ENCODE results near the gene TCHP.
A peak's percentile ranks its signal among the peaks of the same experiment; 100 is the strongest.

The TCHP gene

GRCh38 chr12:109961612-109962011 is 61.5 kb downstream of the TCHP start:
- DNase-seq (no peak), ATAC-seq (no peak)

- ATAC-seq (no peak), DNase-seq (no peak)
Observed at GRCh38 chr12:109962398-109962797, 62.3 kb downstream of the TCHP start.

DNA sequence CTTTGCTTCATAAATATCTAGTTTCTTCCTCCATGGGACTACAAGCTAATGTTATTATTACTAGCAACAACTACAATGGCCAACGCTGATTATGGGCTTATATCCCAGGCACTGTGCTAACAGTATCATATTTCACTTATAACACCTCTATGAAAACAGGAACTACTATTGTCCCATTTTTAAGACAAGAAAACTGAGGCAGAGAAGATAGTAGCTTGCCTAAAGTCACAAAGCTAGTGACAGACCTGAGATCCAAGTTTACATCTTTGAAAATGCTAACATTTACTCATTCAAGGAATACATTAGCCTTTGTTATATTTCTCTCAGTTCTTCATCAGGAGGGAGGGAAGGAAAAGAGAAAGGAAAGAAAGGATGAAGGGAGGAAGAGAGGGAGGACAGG is 63.3 kb downstream of the TCHP start:
- ATAC-seq: no peak

DNA sequence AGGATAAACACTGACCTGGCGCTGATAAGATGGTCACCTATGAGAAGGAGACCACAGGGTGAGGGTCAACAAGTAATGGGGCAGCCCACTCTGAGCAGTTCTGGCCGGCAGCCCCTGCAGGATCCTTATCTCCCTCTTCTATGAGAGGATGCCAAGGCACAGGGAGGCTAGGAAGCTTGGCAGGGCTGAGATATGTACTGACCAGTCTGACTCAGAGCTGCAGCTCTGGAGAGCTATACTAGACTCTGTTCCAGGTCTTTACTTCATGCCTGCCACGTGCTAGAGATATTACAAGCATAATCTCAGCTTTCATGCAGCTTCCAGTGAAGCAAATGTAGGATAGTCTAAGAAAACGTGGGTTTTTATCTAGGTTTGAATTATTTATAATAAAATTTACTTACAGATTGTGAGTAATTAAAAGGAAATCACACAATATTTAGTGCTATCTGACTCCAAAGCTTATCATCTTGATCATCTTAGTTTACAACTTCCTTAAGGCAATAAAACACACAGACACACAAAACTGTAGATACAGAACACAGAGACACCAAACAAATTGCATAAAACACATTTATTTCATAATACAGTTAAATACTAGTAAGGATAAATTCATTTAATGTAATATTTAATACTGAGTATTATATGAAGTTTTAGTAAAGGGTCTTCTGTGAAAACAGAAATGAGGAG is 63.8 kb downstream of the TCHP start:
- ATAC-seq: no peak
- no peak for DNase-seq

More for the DNA sequence above, 63.3 kb downstream of the TCHP start:
- DNase-seq: no peak

GRCh38 chr12:109966546-109966945 is 66.5 kb downstream of the TCHP start:
- ATAC-seq (no peak), DNase-seq (no peak)

DNA sequence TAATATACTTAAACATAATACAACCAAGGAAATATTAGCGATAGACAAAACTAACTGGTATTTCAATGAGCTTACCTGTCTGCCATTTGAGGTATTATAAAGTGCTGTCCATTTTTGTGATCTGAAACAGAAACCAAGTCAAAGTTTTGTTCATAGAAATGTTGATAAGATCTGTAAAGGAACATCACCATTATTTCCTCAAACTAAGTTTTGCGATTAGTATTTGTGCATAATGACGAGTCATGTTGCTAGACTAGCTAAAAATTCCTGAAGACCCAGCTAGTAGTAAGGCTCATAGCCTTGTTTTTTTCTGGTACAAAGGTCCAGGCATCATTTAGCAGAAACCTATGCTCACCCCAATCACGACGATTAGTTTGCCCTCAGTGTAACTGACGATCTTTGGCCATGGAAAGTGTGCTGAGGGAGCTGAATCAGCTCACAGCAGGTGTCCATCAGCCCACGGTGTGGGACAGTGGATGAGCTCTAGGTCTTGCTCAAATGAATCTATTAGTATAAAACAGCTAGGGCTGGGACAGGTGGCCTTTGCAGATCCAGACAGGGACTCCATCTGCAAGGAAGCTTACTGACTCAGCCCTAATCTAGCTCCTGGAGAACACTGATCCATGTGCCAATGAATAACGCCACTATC is 67.4 kb downstream of the TCHP start:
- DNase-seq (no peak), ATAC-seq (peak; percentile 28)

Measured in stimulated activated naive CD8-positive, alpha-beta T cell treated with anti-CD3 and anti-CD28 coated beads, Interleukin-15, Interleukin-2, amounts not matched to agents 100 U/mL and 50 U/mL, for 24 hours (primary cell).